ENCODE results near the gene ARID3A. TPM values are rescaled to one million over a fixed set of nuclear protein-coding genes. Genes with fewer than 3 reads are reported as not detected.

ARID3A gene
- total RNA-seq, 1 experiment from 2014 or later = 116 TPM

GRCh38 chr19:919199-920050 is 6.4 kb upstream of the ARID3A start (continued):
- TF ChIP-seq ESRRA (CRISPR knock-in tag; IDR thresholded peaks at IDR 0.05; ENCODE audit: borderline replicate concordance) = no peak
- no peak for TF ChIP-seq PREB (CRISPR knock-in tag; IDR thresholded peaks at IDR 0.05; ENCODE audit: borderline replicate concordance)
- no peak for TF ChIP-seq SMAD4 (CRISPR knock-in tag; IDR thresholded peaks at IDR 0.05)
- no peak for TF ChIP-seq RORB (CRISPR knock-in tag; IDR thresholded peaks at IDR 0.05)
- peak; percentile 59; the same call in 1 of the 2 replicates for TF ChIP-seq GTF2I (CRISPR knock-in tag; conservative IDR thresholded peaks at IDR 0.05)
- TF ChIP-seq STAT6 (CRISPR knock-in tag; conservative IDR thresholded peaks at IDR 0.05; ENCODE audit: low read depth) = no peak
- no peak for TF ChIP-seq ATF3 (CRISPR knock-in tag; conservative IDR thresholded peaks at IDR 0.05)
- no peak for TF ChIP-seq SOX15 (CRISPR knock-in tag; IDR thresholded peaks at IDR 0.05)
- peak; percentile 12; the same call in 1 of the 2 replicates for TF ChIP-seq NFE2L1 (CRISPR knock-in tag; IDR thresholded peaks at IDR 0.05)
- no peak for TF ChIP-seq GRHL2 (CRISPR knock-in tag; IDR thresholded peaks at IDR 0.05; ENCODE audit: insufficient replicate concordance, severe bottlenecking)
- no peak for TF ChIP-seq NR2C2 (CRISPR knock-in tag; IDR thresholded peaks at IDR 0.05)
- no peak for TF ChIP-seq ZNF532 (CRISPR knock-in tag; IDR thresholded peaks at IDR 0.05; ENCODE audit: borderline replicate concordance)
- no peak for TF ChIP-seq AFF4 (CRISPR knock-in tag; IDR thresholded peaks at IDR 0.05; ENCODE audit: borderline replicate concordance)
- TF ChIP-seq ZNF219 (CRISPR knock-in tag; IDR thresholded peaks at IDR 0.05; ENCODE audit: borderline replicate concordance) = peak; percentile 53; the same call in 1 of the 2 replicates
- no peak for TF ChIP-seq CREM (CRISPR knock-in tag; IDR thresholded peaks at IDR 0.05)
- TF ChIP-seq ZNF138 (CRISPR knock-in tag; conservative IDR thresholded peaks at IDR 0.05) = 0 out of 2 replicates have a peak, but pooled peaks have one; percentile 26
- TF ChIP-seq HMGXB4 (CRISPR knock-in tag; IDR thresholded peaks at IDR 0.05) = no peak
- TF ChIP-seq TP53 (CRISPR knock-in tag; IDR thresholded peaks at IDR 0.05) = peak; percentile 73; the same call in 1 of the 2 replicates
- TF ChIP-seq MAX (CRISPR knock-in tag; IDR thresholded peaks at IDR 0.05) = peak; percentile 88
- peak; percentile 78; the same call in 1 of the 2 replicates for TF ChIP-seq NR3C1 (CRISPR knock-in tag; conservative IDR thresholded peaks at IDR 0.05; ENCODE audit: low read depth)
- no peak for TF ChIP-seq ETV6 (CRISPR knock-in tag; IDR thresholded peaks at IDR 0.05)
- no peak for TF ChIP-seq ZNF121 (CRISPR knock-in tag; IDR thresholded peaks at IDR 0.05)
- no peak for TF ChIP-seq ZNF263 (CRISPR knock-in tag; IDR thresholded peaks at IDR 0.05; ENCODE audit: low read depth)
- no peak for TF ChIP-seq CREB1 (CRISPR knock-in tag; IDR thresholded peaks at IDR 0.05)

Data from WTC11 (cell line).